ENCODE results near the gene MCCC2. TPM values are rescaled to one million over a fixed set of nuclear protein-coding genes. Genes with fewer than 3 reads are reported as not detected.

Gene MCCC2
- total and polyA plus RNA-seq, 2 donors (not counting 1 experiment from before 2014, with no cell fraction given) = 25.7 to 49.7 TPM

- Mint-ChIP-seq H3K27ac (no peak overlapping the region), H3K4me1 (no peaks in the 10 kb centered on the region), H3K4me3 (no peak overlapping the region), H3K9me3 (ENCODE audit: insufficient read depth) (no peaks in the 10 kb centered on the region), H3K27me3 (no peaks in the 10 kb centered on the region)
- Histone ChIP-seq H3K9me3 (ENCODE audit: control extremely low read depth in 1 of 3, control insufficient read depth in 2 of 3, insufficient read depth in 1 of 3, low read length in 2 of 3) (no peaks in the 10 kb centered on the region), H3K27ac (ENCODE audit: low read length in 2 of 2) (no peak overlapping the region), H2AFZ (ENCODE audit: insufficient read depth, low read depth, low read length, poor library complexity, severe bottlenecking) (no peak overlapping the region), H3K4me3 (ENCODE audit: control extremely low read depth in 1 of 5, extremely low read depth in 1 of 5, insufficient read depth in 1 of 5, low read depth in 2 of 5, low read length in 4 of 5) (no peak overlapping the region), H3K27me3 (replicated peaks in 1 of 4; ENCODE audit: control extremely low read depth in 1 of 4, control insufficient read depth in 3 of 4, insufficient read depth in 4 of 4, low read length in 3 of 4) (no peaks in the 10 kb centered on the region), H3K4me2 (replicated peaks; ENCODE audit: low read depth, low read length, poor library complexity, severe bottlenecking) (no peak overlapping the region), H3K79me2 (ENCODE audit: control insufficient read depth, insufficient read depth, low read length) (no peaks in the 10 kb centered on the region), H4K20me1 (ENCODE audit: control insufficient read depth, insufficient read depth, low read length, poor library complexity, severe bottlenecking) (no peaks in the 10 kb centered on the region), H3K4me1 (ENCODE audit: control insufficient read depth in 2 of 2, insufficient read depth in 2 of 2, low read length in 2 of 2) (no peaks in the 10 kb centered on the region), H3K9ac (ENCODE audit: low read length) (no peak overlapping the region), H3K36me3 (replicated peaks in 1 of 2; ENCODE audit: control extremely low read depth in 1 of 2, control insufficient read depth in 1 of 2, extremely low read depth in 1 of 2, insufficient read depth in 2 of 2, low read length in 1 of 2) (peaks cover 0 to 3% of the 10 kb centered on the region in 2 experiments)
- no peak for ATAC-seq (ENCODE audit: low read depth)
- TF ChIP-seq CTCF (IDR thresholded peaks at IDR 0.05) (no peak), EZH2 (IDR thresholded peaks at IDR 0.05; ENCODE audit: borderline replicate concordance, insufficient read depth, low read depth, low read length, poor library complexity, severe bottlenecking) (no peak)
- 79% methylated on average over 4 of the region's 11 CpGs for WGBS (ENCODE audit: insufficient coverage)
- no peak for DNase-seq
- POLR2A ChIA-PET = no interaction called here
- intact Hi-C loops (cut with micrococcal nuclease) = no loop called here
- CTCF ChIA-PET = no interaction called here
These were observed 75.2 kb downstream of the MCCC2 start for GRCh38 chr5:71662381-71662780.

DNA sequence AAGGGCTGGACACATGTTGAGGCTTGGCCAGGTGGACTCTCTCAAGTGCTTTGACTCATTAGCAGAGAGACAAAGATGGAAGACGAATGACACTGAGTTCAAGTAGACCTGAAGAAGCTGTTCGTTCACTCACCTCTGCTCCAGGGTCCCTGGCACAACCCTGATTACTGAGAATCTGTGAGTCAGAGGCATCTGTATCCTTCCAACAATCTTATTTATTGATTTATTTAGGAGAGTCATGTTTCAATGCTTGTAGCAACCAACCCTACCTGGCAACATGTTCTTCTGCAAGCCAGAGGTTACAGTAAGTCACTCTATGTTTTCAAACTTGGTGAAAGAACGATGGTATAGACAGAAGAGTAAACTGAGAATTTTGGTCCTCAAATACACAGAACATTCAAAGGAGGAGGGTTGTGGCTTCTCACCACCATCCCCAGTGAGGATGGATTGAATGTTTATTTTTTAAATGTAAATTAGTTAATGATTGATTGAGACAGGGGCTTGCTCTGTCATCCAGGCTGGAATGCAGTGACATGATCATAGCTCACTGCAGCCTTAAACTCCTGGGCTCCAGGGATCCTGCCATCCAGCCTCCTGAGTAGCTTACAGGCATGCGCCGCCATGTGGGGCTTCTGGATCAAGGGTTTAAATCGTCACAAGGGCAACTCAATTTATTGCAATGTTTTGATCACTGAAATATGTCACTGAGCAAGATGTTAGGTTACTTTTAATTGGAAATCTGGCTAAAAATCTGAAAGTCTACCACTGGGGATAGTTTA lies 76.2 kb downstream of the MCCC2 start:
- H3K4me1 Mint-ChIP-seq = no peaks in the 10 kb centered on the region

More for the DNA sequence above, 76.2 kb downstream of the MCCC2 start:
- Histone ChIP-seq H3K4me3 (ENCODE audit: control extremely low read depth in 1 of 5, extremely low read depth in 1 of 5, insufficient read depth in 1 of 5, low read depth in 2 of 5, low read length in 4 of 5) (no peak overlapping the region), H2AFZ (ENCODE audit: insufficient read depth, low read depth, low read length, poor library complexity, severe bottlenecking) (no peak overlapping the region), H3K27ac (ENCODE audit: low read length in 2 of 2) (no peak overlapping the region), H3K36me3 (replicated peaks in 1 of 2; ENCODE audit: control extremely low read depth in 1 of 2, control insufficient read depth in 1 of 2, extremely low read depth in 1 of 2, insufficient read depth in 2 of 2, low read length in 1 of 2) (no peaks in the 10 kb centered on the region), H3K9ac (ENCODE audit: low read length) (no peak overlapping the region), H4K20me1 (ENCODE audit: control insufficient read depth, insufficient read depth, low read length, poor library complexity, severe bottlenecking) (no peaks in the 10 kb centered on the region), H3K9me3 (ENCODE audit: control extremely low read depth in 1 of 3, control insufficient read depth in 2 of 3, insufficient read depth in 1 of 3, low read length in 2 of 3) (no peaks in the 10 kb centered on the region), H3K79me2 (ENCODE audit: control insufficient read depth, insufficient read depth, low read length) (no peaks in the 10 kb centered on the region), H3K4me2 (replicated peaks; ENCODE audit: low read depth, low read length, poor library complexity, severe bottlenecking) (no peak overlapping the region), H3K27me3 (replicated peaks in 1 of 4; ENCODE audit: control extremely low read depth in 1 of 4, control insufficient read depth in 3 of 4, insufficient read depth in 4 of 4, low read length in 3 of 4) (no peaks in the 10 kb centered on the region), H3K4me1 (ENCODE audit: control insufficient read depth in 2 of 2, insufficient read depth in 2 of 2, low read length in 2 of 2) (no peaks in the 10 kb centered on the region)
- intact Hi-C loops (cut with micrococcal nuclease) = no loop called here
- Mint-ChIP-seq H3K27ac (no peak overlapping the region), H3K9me3 (ENCODE audit: insufficient read depth) (no peaks in the 10 kb centered on the region), H3K27me3 (peaks cover 3% of the 10 kb centered on the region), H3K4me3 (no peak overlapping the region)
- DNase-seq = no peak
- no peak for ATAC-seq (ENCODE audit: low read depth)
- WGBS (ENCODE audit: insufficient coverage) = 100% methylated on average over 1 of the region's 6 CpGs
- no peak for TF ChIP-seq EZH2 (IDR thresholded peaks at IDR 0.05; ENCODE audit: borderline replicate concordance, insufficient read depth, low read depth, low read length, poor library complexity, severe bottlenecking)
- TF ChIP-seq CTCF (IDR thresholded peaks at IDR 0.05) = no peak
- POLR2A ChIA-PET = no interaction called here
- CTCF ChIA-PET = no interaction called here

Measured in B cell (primary cell).